ENCODE data around the gene KIAA0232. TPM values are rescaled to one million over a fixed set of nuclear protein-coding genes. Genes with fewer than 3 reads are reported as not detected.
A peak's percentile ranks its signal among the peaks of the same experiment; 100 is the strongest.

KIAA0232 gene
- total and polyA plus RNA-seq, 9 of the 15 experiments (the other 6 are each of a cell fraction or from before 2014, with no cell fraction given): 3.5 to 17.4 (median 13.0) TPM

GRCh38 chr4:6788123-6788522, 5.6 kb downstream of the KIAA0232 start:
- intact Hi-C loops (cut with micrococcal nuclease) (no loop called here), in situ Hi-C loops (cut with MboI) (no loop called here)
- no peak overlapping the region for H3K4me3 ChIP-seq
- H3K36me3 ChIP-seq (ENCODE audit: control insufficient read depth, insufficient read depth, low read length): peaks cover 48% of the 10 kb centered on the region
- H3K79me2 ChIP-seq (ENCODE audit: control insufficient read depth, insufficient read depth, low read length): peaks cover 99% of the 10 kb centered on the region
- ATAC-seq (peak; percentile 15; the same call in 2 of the 3 replicates), FAIRE-seq (peak; percentile 65), DNase-seq (ENCODE audit: extremely low read depth in 1 of 4, low spot score in 3 of 4) (peak in 1 of 4 experiments; percentile 67)
- no peak overlapping the region for H2AFZ ChIP-seq (ENCODE audit: low read depth, low read length)
- H3K9me1 ChIP-seq (ENCODE audit: control insufficient read depth, insufficient read depth, low read length): peaks cover 9% of the 10 kb centered on the region
- CTCF ChIA-PET (ENCODE audit: low intra/inter-chr PET ratio): no interaction called here
- peak overlapping the region; percentile 17; the same call in 1 of the 2 replicates for H3K4me2 ChIP-seq (ENCODE audit: insufficient read depth, low read length)
- H3K9ac ChIP-seq (ENCODE audit: insufficient read depth in 1 of 2, low read depth in 2 of 2, low read length in 2 of 2): peak overlapping the region in 1 of 2 experiments; percentile 70; a peak in 2 of 4 replicates
- POLR2A ChIA-PET: interaction anchor here (0.9 to 5.6 kb wide), 2 partner anchors 9 to 365 kb away, joined by 3 to 46 read pairs; no protein-coding TSS in a partner anchor
- WGBS (ENCODE audit: insufficient coverage, low coverage, missing lambda C conversion rate): 14% methylated on average over 7 of the region's 7 CpGs
- H3K27me3 ChIP-seq (ENCODE audit: control insufficient read depth in 2 of 2, insufficient read depth in 2 of 2, low read length in 2 of 2): no peaks in the 10 kb centered on the region
- peaks cover 29 to 35% of the 10 kb centered on the region in 2 experiments for H3K4me1 ChIP-seq (replicated peaks in 1 of 2; ENCODE audit: control insufficient read depth in 2 of 2, insufficient read depth in 2 of 2, low read length in 2 of 2)
- no peaks in the 10 kb centered on the region; the same call in 1 of the 2 replicates for H3K9me3 ChIP-seq (replicated peaks; ENCODE audit: control insufficient read depth, insufficient read depth, low read depth, low read length)
- BruUV-seq (replicated peaks): no TSS peak
- H3K27ac ChIP-seq (ENCODE audit: extremely low read depth, low read depth, low read length): peak overlapping the region; percentile 31; the same call in 1 of the 3 replicates
- peaks cover 42% of the 10 kb centered on the region for H4K20me1 ChIP-seq (replicated peaks; ENCODE audit: control insufficient read depth, insufficient read depth, low read length)
- TF ChIP-seq MGA (IDR thresholded peaks at IDR 0.05): peak; percentile 60
- TF ChIP-seq CEBPB (tag; IDR thresholded peaks at IDR 0.05): peak; percentile 39; the same call in 1 of the 2 replicates
- no peak for TF ChIP-seq STAT5B (CRISPR knock-in tag; IDR thresholded peaks at IDR 0.05)
- peak; percentile 43; the same call in 1 of the 2 replicates for TF ChIP-seq ETV1 (tag; conservative IDR thresholded peaks at IDR 0.05; ENCODE audit: low read depth)
- TF ChIP-seq FUS (optimal IDR thresholded peaks at IDR 0.05; ENCODE audit: low read depth, low read length): no peak
- peak; percentile 21; the same call in 1 of the 2 replicates for TF ChIP-seq DPF2 (IDR thresholded peaks at IDR 0.05)
- 0 out of 2 replicates have a peak, but pooled peaks have one; percentile 29 for TF ChIP-seq HDAC2 (IDR thresholded peaks at IDR 0.05)
- peak; percentile 30; the same call in 1 of the 2 replicates for TF ChIP-seq ARID1B (IDR thresholded peaks at IDR 0.05)
- TF ChIP-seq POLR2AphosphoS5 (IDR thresholded peaks at IDR 0.05; ENCODE audit: control insufficient read depth, insufficient read depth, low read depth, low read length): 0 out of 2 replicates have a peak, but pooled peaks have one; percentile 12
- 0 out of 2 replicates have a peak, but pooled peaks have one; percentile 28 for TF ChIP-seq CXXC5 (CRISPR knock-in tag; IDR thresholded peaks at IDR 0.05)
- TF ChIP-seq RBM39 (optimal IDR thresholded peaks at IDR 0.05; ENCODE audit: low read depth, low read length): no peak
- TF ChIP-seq SPI1 (IDR thresholded peaks at IDR 0.05; ENCODE audit: borderline replicate concordance, low read depth, low read length): peak; percentile 79

Data from K562 (cell line).